Hepatocyte (in vitro differentiated cells): Measurements from ENCODE around the gene KRT16.

Experiments
- CTCF ChIP-seq: fragments of 200-600 bp; sonication (generic); IDR thresholded peaks from 2 replicates; pipeline ENCODE4 v1.5.1; 2016; ENCODE audit warnings: antibody characterized with exemption, mild to moderate bottlenecking; ENCODE audit not compliant: poor library complexity
- EZH2 ChIP-seq: fragments of 200-600 bp; sonication (generic); IDR thresholded peaks from 2 replicates; pipeline ENCODE4 v1.6.1; 2016; ENCODE audit warnings: antibody characterized with exemption, mild to moderate bottlenecking, borderline replicate concordance
- EZH2phosphoT487 ChIP-seq: fragments of 200-600 bp; sonication (generic); IDR thresholded peaks from one replicate; pipeline ENCODE4 v1.6.1; 2018; ENCODE audit warnings: antibody characterized with exemption, mild to moderate bottlenecking, low read depth, moderate library complexity; ENCODE audit not compliant: unreplicated experiment, severe bottlenecking

GRCh38 chr17:41619036-41619926 lies 6.7 kb upstream of the KRT16 start:
- TF ChIP-seq CTCF (no peak), EZH2 (no peak), EZH2phosphoT487 (no peak)
